Tibial nerve (tissue), 4 donors: ENCODE measurements around the gene NENF. TPM values are rescaled to one million over a fixed set of nuclear protein-coding genes. Genes with fewer than 3 reads are reported as not detected.
A peak's percentile ranks its signal among the peaks of the same experiment; 100 is the strongest.

Experiments used
- DNase-seq, 2 donors: peaks; one replicate each; pipeline ENCODE4 v3.0.0-alpha.2; 2019; ENCODE audit warnings: low spot score in 2 of 2
- H3K27ac ChIP-seq, 4 donors: fragments of 200-600 bp; sonication (generic) in 3 of 4; one replicate each; pipeline ENCODE4 v1.5.1; 2017 to 2019; ENCODE audit warnings: mild to moderate bottlenecking in 1 of 4
- H3K27me3 ChIP-seq, 2 donors: fragments of 200-600 bp; sonication (generic) in 1 of 2; one replicate each; pipeline versions ENCODE4 v1.5.1 to v1.6.0; 2017 to 2019
- H3K36me3 ChIP-seq, 3 donors: fragments of 200-600 bp; sonication (generic); one replicate each; pipeline ENCODE4 v1.5.1; 2018 to 2019
- H3K4me1 ChIP-seq, 4 donors: fragments of 200-600 bp; sonication (generic) in 3 of 4; one replicate each; pipeline ENCODE4 v1.5.1; 2017 to 2019
- H3K4me3 ChIP-seq, 4 donors: fragments of 200-600 bp; sonication (generic) in 3 of 4; one replicate each; pipeline ENCODE4 v1.5.1; 2017 to 2019; ENCODE audit warnings: mild to moderate bottlenecking in 1 of 4, moderate library complexity in 1 of 4
- H3K9me3 ChIP-seq, 4 donors: fragments of 200-600 bp; sonication (generic) in 3 of 4; one replicate each; pipeline ENCODE4 v1.5.1; 2017 to 2019
- CTCF ChIP-seq, 5 experiments: fragments of 200-600 bp in 3 of 5; fragments of 450-650 bp in 2 of 5; sonication (generic) in 3 of 5; IDR thresholded peaks; one replicate each; pipeline ENCODE4 v1.5.1; 2016 to 2019; ENCODE audit warnings: antibody characterized with exemption in 5 of 5, mild to moderate bottlenecking in 3 of 5, moderate library complexity in 2 of 5
- EP300 ChIP-seq, 2 donors: sonication (generic); formaldehyde crosslinking; IDR thresholded peaks; one replicate each; pipeline ENCODE4 v1.6.1; 2017; ENCODE audit warnings: antibody characterized with exemption in 2 of 2, mild to moderate bottlenecking in 1 of 2
- POLR2A ChIP-seq, 2 donors: fragments of 450-650 bp; IDR thresholded peaks; one replicate each; pipeline ENCODE4 v1.6.1; 2017; ENCODE audit warnings: antibody characterized with exemption in 2 of 2, mild to moderate bottlenecking in 2 of 2, moderate library complexity in 2 of 2
- WGBS, 2 donors: methylation state at CpG; one replicate each; pipeline ENCODE4 v1.1.5; 2018; 5-methylcytosine and 5-hydroxymethylcytosine counted together
- total RNA-seq, 4 donors: library from RNA; depleted of rRNA; stranded (reverse); fragments of >200 nt; gene quantifications; one replicate each; pipeline ENCODE4 v1.1.0, GENCODE V29; 2016

Gene NENF
- total RNA-seq, 4 donors from 2014 or later: 164 to 211 (median 164) TPM

GRCh38 chr1:212451416-212452322 is 18.9 kb downstream of the NENF start:
- Histone ChIP-seq H3K36me3 (peaks cover 0 to 22% (median 0%) of the 10 kb centered on the region in 3 donors), H3K27ac (no peak overlapping the region), H3K4me3 (no peak overlapping the region), H3K9me3 (no peaks in the 10 kb centered on the region), H3K4me1 (peaks cover 0 to 24% (median 5%) of the 10 kb centered on the region in 4 donors), H3K27me3 (no peaks in the 10 kb centered on the region)
- WGBS, 2 donors: 87 to 95% methylated on average over 6 of the region's 6 CpGs
- DNase-seq: no peak
- TF ChIP-seq POLR2A (IDR thresholded peaks at IDR 0.05) (no peak), EP300 (IDR thresholded peaks at IDR 0.05) (no peak), CTCF (IDR thresholded peaks at IDR 0.05) (no peak)

- no peak for DNase-seq
- TF ChIP-seq POLR2A (IDR thresholded peaks at IDR 0.05) (no peak), EP300 (IDR thresholded peaks at IDR 0.05) (no peak), CTCF (IDR thresholded peaks at IDR 0.05) (no peak)
These were observed 19.8 kb downstream of the NENF start for GRCh38 chr1:212452323-212453155.

GRCh38 chr1:212453156-212453857 is 20.6 kb downstream of the NENF start:
- WGBS, 2 donors: 77 to 78% methylated on average over 9 to 12 of the region's 12 CpGs
- H3K4me3 ChIP-seq: no peak overlapping the region

More at GRCh38 chr1:212452323-212453155, 19.8 kb downstream of the NENF start:
- WGBS, 2 donors: 55 to 61% methylated on average over 15 of the region's 15 CpGs
- Histone ChIP-seq H3K36me3 (peaks cover 0 to 13% (median 0%) of the 10 kb centered on the region in 3 donors), H3K4me3 (no peak overlapping the region), H3K4me1 (peaks cover 0 to 24% (median 5%) of the 10 kb centered on the region in 4 donors), H3K27ac (peak overlapping the region in 1 of 4 donors; percentile 25), H3K27me3 (no peaks in the 10 kb centered on the region), H3K9me3 (no peaks in the 10 kb centered on the region)

GRCh38 chr1:212454741-212455140 is 22.0 kb downstream of the NENF start:
- TF ChIP-seq EP300 (IDR thresholded peaks at IDR 0.05) (no peak), CTCF (IDR thresholded peaks at IDR 0.05) (no peak), POLR2A (IDR thresholded peaks at IDR 0.05) (no peak)
- H3K27ac ChIP-seq: no peak overlapping the region
- 92 to 97% methylated on average over 3 of the region's 3 CpGs for WGBS, 2 donors
- H3K27me3 ChIP-seq: no peaks in the 10 kb centered on the region
- H3K36me3 ChIP-seq: peaks cover 0 to 7% (median 0%) of the 10 kb centered on the region in 3 donors
- H3K4me3 ChIP-seq: no peak overlapping the region
- DNase-seq: no peak
- peaks cover 0 to 8% (median 0%) of the 10 kb centered on the region in 4 donors for H3K9me3 ChIP-seq
- H3K4me1 ChIP-seq: peaks cover 0 to 24% (median 5%) of the 10 kb centered on the region in 4 donors

More at GRCh38 chr1:212453156-212453857, 20.6 kb downstream of the NENF start:
- Histone ChIP-seq H3K27me3 (no peaks in the 10 kb centered on the region), H3K27ac (peak overlapping the region in 2 of 4 donors; percentile 17 to 25), H3K9me3 (peaks cover 0 to 6% (median 0%) of the 10 kb centered on the region in 4 donors), H3K36me3 (peaks cover 0 to 9% (median 0%) of the 10 kb centered on the region in 3 donors), H3K4me1 (peaks cover 0 to 24% (median 5%) of the 10 kb centered on the region in 4 donors)
- TF ChIP-seq EP300 (IDR thresholded peaks at IDR 0.05) (no peak), POLR2A (IDR thresholded peaks at IDR 0.05) (no peak), CTCF (IDR thresholded peaks at IDR 0.05) (no peak)
- no peak for DNase-seq
